Stimulated activated CD4-positive, alpha-beta T cell treated with anti-CD3 and anti-CD28 coated beads, Interleukin-12 subunit alpha, Interleukin-12 subunit beta, amount 100 ng/mL, for 24 hours (primary cell): ENCODE results near the gene CCDC68.

Experiments used
- DNase-seq, 2 experiments: peaks; one replicate each; pipeline ENCODE4 v3.0.0-alpha.2; 2020; ENCODE audit warnings: low read depth in 2 of 2

CCDC68 gene

DNA sequence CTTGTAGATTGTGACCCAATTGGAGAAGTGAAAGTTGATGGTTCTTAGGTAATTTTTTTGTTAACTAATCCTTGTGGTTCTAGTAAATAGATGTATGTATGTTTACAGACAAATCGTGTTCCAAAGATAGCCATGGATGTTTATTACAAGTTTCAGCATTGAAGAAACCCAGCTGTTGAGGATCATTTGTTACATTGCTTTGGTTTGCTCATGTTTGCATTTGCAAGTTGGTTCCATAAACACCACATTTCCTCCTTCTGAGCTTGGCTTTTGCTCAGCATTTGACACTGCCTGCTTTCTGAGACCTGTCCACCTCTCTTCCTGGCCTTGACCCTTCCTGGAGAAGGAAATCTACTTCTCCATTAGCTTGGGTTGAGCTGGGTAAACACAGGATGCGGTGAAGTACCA is 1.8 kb upstream of the CCDC68 start:
- no peak for DNase-seq

DNA sequence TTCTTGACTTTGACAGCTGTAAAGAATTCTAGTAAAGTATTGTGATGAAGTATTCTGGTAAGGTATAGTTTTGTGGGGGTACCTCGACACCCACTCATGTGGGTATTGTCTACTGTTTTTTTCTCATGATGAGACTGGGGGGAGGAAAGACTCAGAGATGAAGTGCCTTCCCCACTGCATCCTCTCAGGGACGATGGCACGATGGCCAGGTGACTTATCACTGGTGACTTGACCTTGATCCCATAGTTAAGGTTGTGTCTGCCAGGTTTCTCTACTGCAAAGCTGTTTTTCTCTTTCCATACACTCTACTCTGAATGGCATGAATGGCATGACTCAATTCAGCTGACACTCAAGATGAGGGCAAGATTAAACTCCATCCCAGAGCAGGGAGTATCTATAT is 936 bp upstream of the CCDC68 start:
- no peak for DNase-seq

DNA sequence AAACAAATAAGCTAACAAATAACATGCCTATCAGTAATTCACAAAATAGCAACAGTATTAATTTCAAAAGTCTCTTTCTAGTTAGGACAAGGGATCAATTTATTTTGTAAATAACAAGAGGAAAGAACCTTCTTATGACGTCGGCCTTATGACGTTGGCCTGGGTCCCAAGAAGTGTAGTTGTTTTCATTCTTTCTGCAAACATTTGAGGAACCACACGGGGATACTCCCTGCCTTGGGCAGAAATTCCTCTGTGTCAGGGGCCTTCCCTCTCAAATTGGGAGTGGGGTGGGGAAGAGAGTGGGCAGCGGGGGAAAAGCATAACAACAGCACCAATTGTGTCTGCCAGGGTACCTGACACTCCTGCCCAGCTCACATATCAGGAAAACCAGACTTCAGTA is 1.3 kb downstream of the CCDC68 start:
- no peak for DNase-seq

DNA sequence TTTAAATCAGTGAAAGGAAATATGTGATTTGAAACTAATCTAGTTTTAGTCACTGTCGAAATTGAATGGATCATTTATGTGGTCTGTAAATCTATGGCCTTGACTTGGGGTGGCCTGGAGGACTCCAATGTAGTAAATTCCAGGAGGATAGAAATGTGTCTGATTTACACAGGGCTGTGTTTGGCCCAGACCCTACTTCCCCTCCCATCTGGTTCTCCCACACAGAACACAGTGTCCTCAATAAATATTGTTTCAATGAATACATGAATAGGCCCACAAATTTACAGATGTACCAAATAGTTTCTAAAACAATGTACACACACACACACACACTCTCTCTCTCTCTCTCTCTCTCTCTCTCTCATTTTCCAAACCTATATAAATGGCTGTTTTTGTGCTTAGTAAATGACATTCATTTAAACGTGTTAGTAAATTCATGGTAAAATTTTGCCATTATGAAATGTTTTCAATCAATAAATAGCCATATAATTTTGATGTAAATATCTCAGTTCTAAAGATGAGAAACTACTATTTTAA is 1.9 kb downstream of the CCDC68 start:
- no peak for DNase-seq

DNA sequence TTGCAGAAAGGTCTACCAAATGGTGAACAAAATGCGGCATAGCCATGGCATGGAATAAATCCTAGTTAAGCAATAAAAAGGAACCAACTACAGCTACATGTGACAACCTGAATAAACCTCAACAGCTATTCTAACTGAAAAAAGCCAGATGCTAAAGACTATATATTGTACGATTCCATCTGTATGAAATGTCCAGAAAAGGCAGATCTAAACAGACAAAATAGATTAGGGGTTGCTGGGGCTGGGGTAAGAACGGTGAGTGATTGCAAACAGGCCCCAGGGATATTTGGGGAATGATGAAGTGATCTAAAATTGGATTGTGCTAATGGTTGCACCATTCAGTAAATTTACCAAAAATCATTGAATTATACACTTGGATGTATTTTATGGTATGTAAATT is 2.8 kb downstream of the CCDC68 start:
- DNase-seq: no peak

DNA sequence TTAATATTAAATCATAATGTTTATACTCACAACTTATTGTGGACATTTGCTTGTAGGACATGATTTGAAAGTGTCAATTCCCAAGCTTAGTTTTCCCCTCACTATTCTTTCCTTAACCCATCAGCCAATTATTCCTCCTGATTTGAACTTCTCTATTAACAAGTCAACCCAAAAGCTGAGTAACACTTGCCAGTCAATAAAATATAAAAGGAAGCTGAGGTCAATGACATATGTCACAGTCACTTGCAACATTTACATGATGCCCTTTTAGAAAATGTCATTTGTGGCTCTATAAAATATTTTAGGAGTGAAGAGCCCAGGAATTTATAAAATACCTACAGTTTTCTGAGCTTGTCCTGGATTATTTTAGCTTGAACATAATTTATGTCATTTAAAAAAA is 7.2 kb downstream of the CCDC68 start:
- DNase-seq: no peak

DNA sequence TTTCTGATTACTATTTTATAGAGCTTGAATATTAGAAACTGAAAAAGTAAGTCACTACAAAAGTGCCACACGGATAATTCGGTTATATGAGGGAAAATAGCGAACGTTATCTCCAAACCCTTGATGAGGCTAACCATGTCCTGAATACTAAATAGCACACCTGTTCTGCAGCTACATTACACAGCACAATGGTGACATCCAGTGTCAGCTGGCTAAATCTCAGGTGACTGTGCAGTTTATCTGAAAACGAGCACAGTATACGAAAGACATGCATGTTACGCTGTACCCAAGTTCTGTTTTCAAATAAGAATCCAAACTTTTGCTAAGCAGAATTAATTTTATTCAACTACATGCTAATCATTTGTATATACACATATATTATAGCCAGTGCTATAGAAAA is 9.0 kb downstream of the CCDC68 start:
- DNase-seq: no peak

DNA sequence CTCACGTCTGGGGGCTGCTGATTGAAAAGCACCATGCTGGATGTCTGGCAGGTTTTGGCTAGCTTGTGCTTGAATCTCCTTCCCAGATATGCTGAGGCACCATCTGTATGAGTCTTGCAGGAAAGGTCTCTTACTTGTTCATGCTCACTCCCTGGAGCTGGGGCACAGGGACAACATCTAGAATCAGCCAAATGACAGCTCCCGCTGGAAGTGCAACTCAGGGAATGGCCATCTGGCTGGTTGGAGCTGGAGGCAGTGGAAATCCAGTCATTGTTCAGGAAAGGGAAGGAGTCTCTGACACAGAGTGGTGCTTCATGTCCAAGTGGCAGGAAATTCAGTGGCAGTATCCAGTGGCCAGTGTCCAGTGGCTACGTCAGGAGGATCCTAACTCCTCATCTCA is 9.7 kb downstream of the CCDC68 start:
- DNase-seq: no peak

DNA sequence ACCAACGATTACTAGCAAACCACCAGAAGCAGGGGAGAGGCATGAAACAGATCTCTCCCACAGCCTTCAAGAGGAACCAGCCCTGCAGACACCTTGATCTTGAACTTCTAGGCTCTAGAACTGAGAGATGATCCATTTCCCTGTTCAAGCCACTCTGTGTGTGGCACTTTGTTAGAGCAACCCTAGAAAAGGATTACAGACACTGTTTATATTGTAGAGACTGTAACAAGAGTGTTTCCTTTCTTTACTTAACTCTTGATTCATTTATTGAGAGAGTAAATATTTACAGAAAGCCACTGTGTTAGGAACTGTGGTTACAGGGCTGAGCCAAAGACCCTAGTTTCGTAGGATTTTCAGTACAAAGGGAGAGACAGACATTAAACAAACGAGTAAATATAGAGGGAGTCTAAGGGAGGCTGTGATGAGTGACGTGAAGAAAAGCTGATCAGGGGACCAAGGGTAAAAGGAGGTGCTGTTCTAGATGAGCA is 10.9 kb downstream of the CCDC68 start:
- no peak for DNase-seq

DNA sequence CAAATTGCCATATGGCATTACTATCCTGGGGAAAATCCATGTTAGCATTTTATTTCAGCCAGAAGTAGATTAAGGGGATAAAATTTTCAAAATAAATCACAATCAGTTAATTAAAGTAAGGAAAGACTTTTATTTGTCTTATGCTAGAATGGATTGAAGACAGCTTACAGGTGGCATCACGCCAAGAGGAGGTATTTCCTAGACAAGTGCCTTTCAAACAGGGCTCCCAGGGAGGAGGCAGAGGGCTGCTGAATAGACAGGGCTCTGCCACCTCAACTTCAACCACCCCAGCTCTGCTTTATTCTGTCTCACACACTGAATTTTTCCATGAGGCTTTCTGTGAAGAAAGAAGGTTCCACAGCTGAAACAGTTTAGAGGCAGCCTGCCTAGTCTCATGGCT is 12.2 kb downstream of the CCDC68 start:
- no peak for DNase-seq

DNA sequence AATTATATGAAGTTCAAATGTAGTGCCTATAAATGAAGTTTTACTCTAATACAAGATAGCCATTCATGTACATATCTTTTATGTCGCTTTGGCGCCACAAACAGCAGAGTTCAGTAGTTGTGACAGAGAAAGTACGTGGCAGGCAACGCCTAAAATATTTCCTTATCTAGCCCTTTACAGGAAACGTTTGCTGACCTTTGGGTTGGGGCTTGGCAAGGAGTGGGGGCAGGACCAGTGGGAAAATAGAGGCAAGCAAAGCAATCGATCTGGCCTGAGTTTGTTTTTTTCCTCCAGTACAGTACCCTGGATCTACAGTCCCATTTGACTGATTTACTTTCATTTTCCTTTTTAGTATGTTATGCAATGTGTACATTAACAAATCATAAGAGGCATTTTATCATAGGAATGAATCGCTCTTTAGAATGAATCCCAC is 13.1 kb downstream of the CCDC68 start:
- no peak for DNase-seq

DNA sequence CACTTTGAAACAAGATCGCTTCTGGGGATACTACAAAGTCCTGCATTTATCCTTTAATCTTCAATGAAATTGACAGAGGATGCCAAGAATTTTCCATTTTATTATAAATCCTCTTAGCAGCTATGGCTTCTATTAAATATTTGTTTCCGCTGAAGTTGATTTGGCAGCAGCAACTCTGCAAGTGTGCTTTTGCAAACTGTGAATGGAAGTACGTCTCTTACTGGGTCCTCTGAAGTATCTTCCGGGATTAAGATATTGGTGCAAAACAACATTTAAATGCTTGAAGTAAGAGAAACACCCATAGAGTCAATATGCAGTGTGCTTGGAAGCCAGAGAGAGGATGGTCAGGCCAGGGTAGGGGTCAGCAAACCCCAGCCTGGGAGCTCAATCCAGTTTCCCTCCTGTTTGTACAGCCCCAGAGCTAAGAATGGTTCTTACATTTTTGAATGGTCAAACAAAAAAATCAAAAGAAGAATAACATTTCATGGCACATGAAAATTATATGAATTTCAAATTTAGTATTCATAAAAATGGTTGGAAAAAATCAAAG is 13.6 kb downstream of the CCDC68 start:
- no peak for DNase-seq

DNA sequence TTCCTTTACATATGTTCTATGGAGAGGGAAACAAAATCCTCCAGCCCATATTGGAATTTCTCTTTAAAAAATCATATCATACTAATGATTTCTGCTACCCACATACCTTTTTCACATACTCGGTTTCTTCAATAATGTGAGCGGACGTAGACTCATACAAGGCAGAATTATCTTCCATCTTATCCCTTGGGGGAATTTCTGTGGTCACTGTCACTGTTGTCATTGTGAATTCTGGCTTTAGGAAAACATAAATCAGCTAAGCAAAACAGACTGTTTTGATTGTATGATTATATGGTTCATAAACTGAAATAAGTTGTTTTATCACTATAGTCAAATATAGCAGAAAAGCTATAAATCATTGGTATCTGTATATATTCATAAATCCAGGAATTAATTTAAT is 16.7 kb downstream of the CCDC68 start:
- DNase-seq: no peak

DNA sequence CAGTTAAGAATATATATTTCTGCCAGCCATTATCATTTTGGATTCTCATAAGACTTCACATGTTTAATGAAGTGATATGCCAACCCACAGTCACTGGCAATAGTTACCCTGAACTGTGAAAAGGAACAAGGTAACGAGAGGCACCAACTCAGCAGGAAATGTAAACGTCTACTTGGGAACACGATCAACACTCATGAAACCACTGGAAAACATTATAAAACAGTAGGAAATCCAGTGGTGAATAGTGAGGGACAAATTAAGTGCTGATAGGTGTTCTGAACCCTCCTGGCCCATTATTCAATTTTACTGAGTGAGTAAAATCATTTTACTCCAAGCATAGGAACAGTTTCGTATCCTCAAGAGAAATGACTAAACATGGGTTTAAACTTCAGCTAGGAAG is 17.1 kb downstream of the CCDC68 start:
- no peak for DNase-seq

DNA sequence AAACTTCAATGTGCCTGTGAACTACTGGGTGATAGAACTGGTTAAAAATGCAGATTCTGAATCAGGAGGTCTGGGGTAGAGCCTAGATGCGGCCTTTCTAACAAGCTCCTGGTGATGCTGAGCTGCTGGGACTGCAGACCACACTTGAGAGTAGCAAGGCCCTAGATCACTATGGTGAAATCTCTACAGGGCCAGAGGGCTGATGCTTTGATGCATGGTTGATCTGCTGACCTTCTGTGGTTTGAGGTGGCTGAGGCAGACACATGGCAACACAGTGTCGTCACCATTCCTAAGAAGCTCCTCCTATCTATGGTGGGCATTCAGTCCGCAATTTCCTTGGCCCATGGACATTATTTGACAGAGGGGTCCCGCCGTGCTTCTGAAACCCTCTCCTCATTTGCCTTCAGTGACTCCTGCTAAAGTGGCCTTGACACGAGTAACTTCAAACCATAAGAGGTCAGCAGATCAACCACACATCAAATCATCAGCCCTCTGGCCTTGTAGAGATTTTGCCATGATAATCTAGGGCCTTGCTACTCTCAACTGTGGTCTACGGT is 19.8 kb downstream of the CCDC68 start:
- no peak for DNase-seq

DNA sequence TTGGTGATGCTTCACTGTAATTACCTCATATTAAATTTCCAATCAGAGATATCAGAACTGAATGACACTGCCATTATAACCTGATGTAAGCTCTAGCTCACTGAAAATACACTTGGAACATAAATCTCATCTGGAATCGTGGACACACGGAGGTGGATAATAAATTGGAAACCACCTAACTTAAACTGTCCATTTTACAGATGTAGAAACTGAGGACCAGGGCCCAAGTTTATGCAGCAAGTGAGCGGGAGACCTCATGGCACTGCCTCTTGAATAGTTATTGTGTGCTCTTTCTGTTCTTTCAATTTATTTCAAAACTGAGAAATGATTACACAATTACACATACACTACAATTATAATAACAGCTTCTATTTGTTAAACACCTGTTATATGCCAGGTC is 20.8 kb downstream of the CCDC68 start:
- DNase-seq: no peak

DNA sequence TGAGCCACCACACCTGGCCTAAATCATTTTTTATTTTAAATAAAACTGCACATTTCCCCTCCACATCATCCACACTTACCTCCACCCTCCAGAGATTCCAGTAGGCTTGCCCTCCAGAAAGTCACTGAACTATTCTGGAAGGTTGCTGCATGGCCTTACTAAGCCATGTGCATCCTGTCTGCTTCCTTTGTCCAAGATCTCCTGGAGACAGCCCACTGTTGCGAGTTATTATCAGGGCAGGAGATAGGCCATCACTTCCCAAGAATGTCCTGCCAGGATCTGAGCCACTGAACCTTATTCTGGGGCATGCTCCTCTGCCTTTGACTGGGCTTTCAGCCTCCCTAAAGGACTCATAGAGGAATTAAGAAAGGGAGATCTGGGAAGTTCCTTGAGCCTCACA is 26.8 kb downstream of the CCDC68 start:
- no peak for DNase-seq

DNA sequence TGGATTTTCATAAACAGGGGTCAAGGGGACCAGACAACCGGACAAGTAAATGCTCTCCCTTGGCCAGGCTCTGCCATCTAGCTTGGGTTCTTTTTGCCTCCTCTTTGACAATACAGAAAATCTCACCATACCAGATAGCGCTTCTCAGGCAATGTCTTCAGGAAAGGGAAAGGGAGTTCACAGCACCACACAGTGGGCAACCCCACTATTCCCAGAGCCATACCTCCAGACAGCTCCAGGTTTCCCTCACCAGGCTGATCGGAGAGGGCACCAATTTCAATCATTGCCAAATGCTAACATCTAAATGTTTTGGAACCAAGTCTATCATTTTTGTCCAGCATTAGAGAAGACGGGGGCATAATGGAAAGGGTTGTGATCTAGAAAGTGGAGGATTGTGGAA is 28.1 kb downstream of the CCDC68 start:
- no peak for DNase-seq

DNA sequence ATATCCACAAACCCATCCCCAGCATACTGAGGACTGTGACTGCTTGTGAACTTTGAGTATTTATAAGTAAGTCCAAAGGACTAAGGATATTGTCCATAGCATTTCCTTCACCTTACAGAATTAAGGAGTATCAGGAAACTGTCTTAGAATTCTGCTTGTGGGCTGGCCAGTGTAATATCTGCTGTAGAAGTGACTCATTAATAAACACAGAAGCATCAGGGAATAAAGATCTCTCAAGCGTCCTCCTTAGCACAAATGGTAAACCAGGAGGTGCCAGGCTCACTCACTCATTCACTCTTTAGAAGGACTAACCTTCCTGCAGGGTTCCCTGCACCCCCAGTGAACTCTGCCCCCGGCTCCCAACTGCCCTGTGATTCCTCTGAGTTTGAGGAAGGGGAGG is 31.0 kb downstream of the CCDC68 start:
- no peak for DNase-seq

DNA sequence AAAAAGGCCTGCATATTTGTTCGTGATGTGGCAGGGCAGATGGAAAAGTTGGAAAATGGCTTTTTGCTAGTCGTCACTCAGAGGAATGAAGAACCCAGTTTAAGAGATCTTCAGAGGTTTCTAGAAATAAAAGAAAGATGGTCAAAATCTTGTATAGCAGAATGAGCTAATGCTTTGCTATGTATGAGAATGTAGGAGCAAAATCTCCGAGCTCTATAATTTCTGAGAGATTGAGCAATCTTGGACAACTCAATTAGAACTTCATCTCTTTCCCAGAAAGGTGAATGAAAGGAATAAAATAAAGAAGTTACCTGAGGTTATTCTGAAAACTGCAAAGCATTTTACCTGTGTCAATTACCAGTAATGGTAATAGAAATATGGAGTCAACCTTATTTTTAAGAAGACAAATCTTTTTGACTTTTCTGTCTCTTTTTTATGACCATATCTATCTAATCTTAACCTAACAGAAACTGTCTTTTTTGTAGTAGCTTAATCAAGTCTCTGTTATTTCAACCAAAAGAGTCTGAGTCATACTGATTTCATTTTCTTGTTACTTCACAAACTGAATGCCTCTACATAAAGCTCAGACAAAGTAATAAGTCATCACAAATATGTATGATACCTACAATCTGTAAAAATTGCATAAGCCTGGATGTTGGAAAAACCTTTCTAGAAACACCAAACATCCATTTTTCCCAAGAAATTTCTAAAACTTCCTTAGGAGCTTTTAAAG is 32.5 kb downstream of the CCDC68 start:
- DNase-seq: no peak

DNA sequence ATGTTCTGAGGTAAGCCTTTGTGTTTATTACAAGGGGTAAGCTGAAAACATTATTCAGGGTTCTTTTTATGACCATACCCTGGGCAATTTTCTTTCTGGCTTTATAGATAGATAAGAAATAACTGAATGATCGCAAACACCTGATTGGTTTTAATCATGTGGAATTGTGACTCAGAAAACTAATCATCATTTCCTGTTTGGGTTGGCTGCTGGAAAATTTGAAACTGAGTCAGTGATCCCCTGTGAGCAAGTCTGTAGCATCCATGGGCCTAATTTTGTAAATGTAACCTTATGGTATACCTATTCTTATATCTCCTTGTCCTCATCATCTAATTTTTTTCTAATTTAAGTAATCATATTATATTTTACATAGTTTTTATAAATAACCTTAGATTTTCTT is 34.3 kb downstream of the CCDC68 start:
- no peak for DNase-seq

DNA sequence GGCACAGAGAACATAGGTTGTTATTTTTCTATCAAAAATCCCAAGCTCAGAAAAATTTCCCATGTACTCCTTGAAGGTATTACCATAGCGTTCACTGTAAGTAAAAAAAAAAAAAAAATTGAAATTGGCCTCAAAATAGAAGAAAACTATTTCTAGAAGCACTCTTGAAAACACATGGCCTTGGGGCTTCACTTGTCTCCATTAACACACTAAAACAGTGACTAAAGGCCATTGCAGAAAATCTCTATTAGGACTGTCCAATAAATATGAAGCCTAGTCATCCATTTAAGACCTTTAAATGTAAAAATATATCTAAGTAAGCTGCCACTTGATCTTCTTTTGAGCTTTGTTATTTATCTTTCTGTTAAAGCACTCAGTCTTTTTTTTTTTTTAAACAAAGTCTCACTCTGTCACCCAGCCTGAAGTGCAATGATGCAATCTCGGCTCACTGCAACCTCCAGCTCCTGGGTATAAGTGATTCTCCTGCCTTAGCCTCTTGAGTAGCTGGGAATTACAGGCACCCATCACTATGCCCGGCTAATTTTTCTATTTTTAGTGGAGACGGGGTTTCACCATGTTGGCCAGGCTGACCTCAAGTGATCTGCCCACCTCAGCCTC is 35.8 kb downstream of the CCDC68 start:
- no peak for DNase-seq

DNA sequence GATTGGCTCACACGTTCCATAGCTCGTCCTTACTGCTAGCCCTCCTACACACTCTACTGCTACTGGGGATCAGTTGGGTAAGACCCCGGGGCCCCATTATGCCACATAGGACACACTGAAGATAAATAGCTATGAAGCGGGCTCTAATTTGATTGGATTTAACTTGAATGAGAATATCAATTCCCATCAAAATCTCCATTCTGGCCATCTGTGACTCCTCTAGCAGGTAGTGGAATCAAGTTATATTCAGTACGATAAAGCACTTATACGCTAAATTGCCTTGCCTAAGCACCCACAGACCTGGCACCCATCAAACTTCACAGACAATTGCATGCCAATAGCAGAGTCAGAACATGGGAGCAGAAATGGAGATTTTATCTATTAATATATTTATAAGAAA is 39.8 kb downstream of the CCDC68 start:
- DNase-seq: no peak
